Gastrocnemius medialis (tissue), 4 donors: ENCODE measurements around the gene BIK. TPM values are rescaled to one million over a fixed set of nuclear protein-coding genes. Genes with fewer than 3 reads are reported as not detected.

Source experiments
- ATAC-seq, 2 donors: fragments of 150-250 bp; one replicate each; pipeline ENCODE4 v1.9.1; 2016
- DNase-seq, 2 donors: peaks; one replicate each; pipeline ENCODE4 v3.0.0-alpha.2; 2019
- H3K27ac ChIP-seq, 4 donors: fragments of 200-600 bp; sonication (generic); 1 replicate in 1 of 4; 2 replicates in 3 of 4; pipeline ENCODE4 v1.5.1; 2016 to 2018; ENCODE audit warnings: mild to moderate bottlenecking in 2 of 4, moderate library complexity in 1 of 4
- H3K27me3 ChIP-seq, 3 donors: fragments of 200-600 bp; sonication (generic) in 2 of 3; 1 replicate in 1 of 3; 2 replicates in 2 of 3; pipeline versions ENCODE4 v1.5.1 to v1.6.0; 2016 to 2019; ENCODE audit warnings: mild to moderate bottlenecking in 1 of 3, moderate library complexity in 1 of 3
- H3K36me3 ChIP-seq, 2 donors: fragments of 200-600 bp; sonication (generic) in 1 of 2; one replicate each; pipeline ENCODE4 v1.5.1; 2017 to 2018
- H3K4me1 ChIP-seq, 2 donors: fragments of 200-600 bp; sonication (generic) in 1 of 2; one replicate each; pipeline ENCODE4 v1.5.1; 2016 to 2017; ENCODE audit warnings: mild to moderate bottlenecking in 2 of 2
- H3K4me3 ChIP-seq, 4 donors: fragments of 200-600 bp; sonication (generic) in 3 of 4; 1 replicate in 1 of 4; 2 replicates in 3 of 4; pipeline ENCODE4 v1.5.1; 2016 to 2019; ENCODE audit warnings: mild to moderate bottlenecking in 2 of 4
- H3K9me3 ChIP-seq, 3 donors: fragments of 200-600 bp; sonication (generic) in 2 of 3; 1 replicate in 1 of 3; 2 replicates in 2 of 3; pipeline ENCODE4 v1.5.1; 2016 to 2019
- POLR2A ChIP-seq, 2 donors: fragments of 450-650 bp; IDR thresholded peaks; one replicate each; pipeline ENCODE4 v1.6.1; 2017; ENCODE audit warnings: antibody characterized with exemption in 2 of 2, mild to moderate bottlenecking in 2 of 2, moderate library complexity in 2 of 2
- in situ Hi-C, 4 donors: fragments of 200-750 bp; cut with MboI; loops; one replicate each; pipeline versions ENCODE4 v1.15.0 to v1.8.0; 2017; ENCODE audit warnings: low sequenced_read_pairs in 4 of 4
- intact Hi-C: fragments of 100-400 bp; cut with DNase I; formaldehyde crosslinking; loops from one replicate; pipeline ENCODE4 v1.15.1; 2023; ENCODE audit warnings: low total_unique reads
- total RNA-seq, 4 donors: library from RNA; depleted of rRNA; stranded (reverse); fragments of >200 nt; gene quantifications; one replicate each; pipeline versions ENCODE4 v1.1.0 to v1.2.3, GENCODE V29; 2016
- TF ChIP-seq, protein P1 (sequence below), 5 experiments: fragments of 450-650 bp in 3 of 5; fragments of 200-600 bp in 2 of 5; sonication (generic) in 2 of 5; IDR thresholded peaks in 4 of 5; conservative IDR thresholded peaks in 1 of 5; 1 replicate in 4 of 5; 2 replicates in 1 of 5; pipeline ENCODE4 v1.5.1; 2016 to 2019; ENCODE audit warnings: antibody characterized with exemption in 5 of 5, mild to moderate bottlenecking in 3 of 5, moderate library complexity in 3 of 5

BIK gene
- total RNA-seq, 4 donors from 2014 or later = not detected

GRCh38 chr22:43078522-43078921, 32.0 kb upstream of the BIK start:
- H3K36me3 ChIP-seq = no peaks in the 10 kb centered on the region
- no peak overlapping the region for H3K27ac ChIP-seq
- H3K9me3 ChIP-seq = no peaks in the 10 kb centered on the region
- ATAC-seq (no peak), DNase-seq (no peak)
- H3K27me3 ChIP-seq = no peaks in the 10 kb centered on the region
- TF ChIP-seq, protein P1, sequence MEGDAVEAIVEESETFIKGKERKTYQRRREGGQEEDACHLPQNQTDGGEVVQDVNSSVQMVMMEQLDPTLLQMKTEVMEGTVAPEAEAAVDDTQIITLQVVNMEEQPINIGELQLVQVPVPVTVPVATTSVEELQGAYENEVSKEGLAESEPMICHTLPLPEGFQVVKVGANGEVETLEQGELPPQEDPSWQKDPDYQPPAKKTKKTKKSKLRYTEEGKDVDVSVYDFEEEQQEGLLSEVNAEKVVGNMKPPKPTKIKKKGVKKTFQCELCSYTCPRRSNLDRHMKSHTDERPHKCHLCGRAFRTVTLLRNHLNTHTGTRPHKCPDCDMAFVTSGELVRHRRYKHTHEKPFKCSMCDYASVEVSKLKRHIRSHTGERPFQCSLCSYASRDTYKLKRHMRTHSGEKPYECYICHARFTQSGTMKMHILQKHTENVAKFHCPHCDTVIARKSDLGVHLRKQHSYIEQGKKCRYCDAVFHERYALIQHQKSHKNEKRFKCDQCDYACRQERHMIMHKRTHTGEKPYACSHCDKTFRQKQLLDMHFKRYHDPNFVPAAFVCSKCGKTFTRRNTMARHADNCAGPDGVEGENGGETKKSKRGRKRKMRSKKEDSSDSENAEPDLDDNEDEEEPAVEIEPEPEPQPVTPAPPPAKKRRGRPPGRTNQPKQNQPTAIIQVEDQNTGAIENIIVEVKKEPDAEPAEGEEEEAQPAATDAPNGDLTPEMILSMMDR (IDR thresholded peaks at IDR 0.05 in 4 of 5, conservative IDR thresholded peaks at IDR 0.05 in 1 of 5) = no peak
- TF ChIP-seq POLR2A (IDR thresholded peaks at IDR 0.05) = no peak
- H3K4me3 ChIP-seq = no peak overlapping the region
- no peaks in the 10 kb centered on the region for H3K4me1 ChIP-seq
- intact Hi-C loops (no loop called here), in situ Hi-C loops (no loop called here)

GRCh38 chr22:43079742-43080141, 30.8 kb upstream of the BIK start:
- TF ChIP-seq, protein P1 (IDR thresholded peaks at IDR 0.05 in 4 of 5, conservative IDR thresholded peaks at IDR 0.05 in 1 of 5) = no peak
- DNase-seq (no peak), ATAC-seq (no peak)

DNA sequence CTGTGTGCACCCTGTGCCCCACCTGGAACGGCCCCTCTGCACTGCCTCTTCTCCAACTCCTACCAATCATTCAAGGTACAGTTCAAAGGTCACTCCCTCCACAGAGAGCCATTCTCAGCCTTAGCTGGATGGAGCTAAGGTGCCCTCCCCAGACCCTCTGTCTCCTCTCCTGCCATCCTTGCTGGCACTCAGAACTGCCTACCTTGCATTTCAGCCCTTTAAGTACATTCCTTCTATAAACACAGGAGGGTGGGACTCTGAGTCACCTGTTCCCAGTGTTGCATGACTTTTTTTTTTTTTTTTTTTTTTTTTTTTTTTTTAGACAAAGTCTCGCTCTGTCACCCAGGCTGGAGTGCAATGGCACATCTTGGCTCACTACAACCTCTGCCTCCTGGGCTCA, 29.9 kb upstream of the BIK start:
- H3K36me3 ChIP-seq = no peaks in the 10 kb centered on the region
- no peaks in the 10 kb centered on the region for H3K9me3 ChIP-seq
- intact Hi-C loops (no loop called here), in situ Hi-C loops (no loop called here)
- no peak overlapping the region for H3K4me3 ChIP-seq
- DNase-seq = no peak
- H3K27ac ChIP-seq = no peak overlapping the region
- TF ChIP-seq, protein P1 (IDR thresholded peaks at IDR 0.05 in 4 of 5, conservative IDR thresholded peaks at IDR 0.05 in 1 of 5) = no peak
- TF ChIP-seq POLR2A (IDR thresholded peaks at IDR 0.05) = no peak
- H3K4me1 ChIP-seq = no peaks in the 10 kb centered on the region
- ATAC-seq = no peak
- no peaks in the 10 kb centered on the region for H3K27me3 ChIP-seq

More at GRCh38 chr22:43079742-43080141, 30.8 kb upstream of the BIK start:
- H3K4me3 ChIP-seq = no peak overlapping the region
- H3K27me3 ChIP-seq = no peaks in the 10 kb centered on the region
- H3K9me3 ChIP-seq = no peaks in the 10 kb centered on the region
- in situ Hi-C loops (no loop called here), intact Hi-C loops (no loop called here)
- H3K36me3 ChIP-seq = no peaks in the 10 kb centered on the region
- H3K4me1 ChIP-seq = no peaks in the 10 kb centered on the region
- H3K27ac ChIP-seq = no peak overlapping the region

- DNase-seq (no peak), ATAC-seq (no peak)
- Histone ChIP-seq H3K27me3 (no peaks in the 10 kb centered on the region), H3K4me3 (no peak overlapping the region), H3K27ac (no peak overlapping the region), H3K4me1 (no peaks in the 10 kb centered on the region), H3K36me3 (no peaks in the 10 kb centered on the region), H3K9me3 (no peaks in the 10 kb centered on the region)
- intact Hi-C loops (no loop called here), in situ Hi-C loops (no loop called here)
- TF ChIP-seq POLR2A (IDR thresholded peaks at IDR 0.05) = no peak
- TF ChIP-seq, protein P1 (IDR thresholded peaks at IDR 0.05 in 4 of 5, conservative IDR thresholded peaks at IDR 0.05 in 1 of 5) = no peak
Observed at GRCh38 chr22:43081968-43082367, 28.6 kb upstream of the BIK start.
